H1 (cell line): ENCODE data around the gene GBX1. TPM values are rescaled to one million over a fixed set of nuclear protein-coding genes. Genes with fewer than 3 reads are reported as not detected.

Source experiments
- BACH1 ChIP-seq: IDR thresholded peaks from 2 replicates; pipeline ENCODE4 v1.6.1; 2012; ENCODE audit warnings: low read length, improper control_type of control experiment
- HDAC6 ChIP-seq: IDR thresholded peaks from one replicate; pipeline ENCODE4 v1.7.1; 2012; ENCODE audit warnings: low read depth, mild to moderate bottlenecking, inconsistent platforms, low read length, moderate library complexity
- PHF8 ChIP-seq: fragments of 200-600 bp; sonication (generic); conservative IDR thresholded peaks from 2 replicates; pipeline ENCODE4 v1.7.1; 2012; ENCODE audit warnings: low read depth, mild to moderate bottlenecking, inconsistent platforms, low read length, moderate library complexity
- polyA plus RNA-seq, 7 experiments: library from polyadenylated mRNA; depleted of rRNA in 3 of 7; stranded (reverse) in 5 of 7; unstranded in 2 of 7; fragments of >200 nt in 5 of 7; fragments of 200-250 nt in 2 of 7; gene quantifications; 1 replicate in 5 of 7; 2 replicates in 1 of 7; 4 replicates in 1 of 7; pipeline versions ENCODE4 v1.2.1 to v1.2.3, GENCODE V29; 2011 to 2013; ENCODE audit warnings: missing spikeins in 2 of 7, mixed read lengths in 2 of 7
- total RNA-seq: library from RNA; stranded (reverse); fragmentation: NEBNext Ultra II Directional; extraction: Animal tissue kit (Norgen Biotek cat#: 25700); gene quantifications from 2 replicates; pipeline ENCODE4 v1.2.1, GENCODE V29; 2021

Gene GBX1
- total and polyA plus RNA-seq, 2 of the 8 experiments (the other 6 are each of a cell fraction or from before 2014, with no cell fraction given), result not detected

- TF ChIP-seq HDAC6, result no peak
- no peak for TF ChIP-seq BACH1
- TF ChIP-seq PHF8, result no peak
Measured at GRCh38 chr7:151188252-151188542, 20.7 kb upstream of the GBX1 start (continued).
